ENCODE results near the gene SMIM45.
"Not testable (repeated sequence)": the region's sequence is repeated elsewhere in the genome, so short reads cannot be mapped to it uniquely, and the experiment has no call there.

Gene SMIM45

DNA sequence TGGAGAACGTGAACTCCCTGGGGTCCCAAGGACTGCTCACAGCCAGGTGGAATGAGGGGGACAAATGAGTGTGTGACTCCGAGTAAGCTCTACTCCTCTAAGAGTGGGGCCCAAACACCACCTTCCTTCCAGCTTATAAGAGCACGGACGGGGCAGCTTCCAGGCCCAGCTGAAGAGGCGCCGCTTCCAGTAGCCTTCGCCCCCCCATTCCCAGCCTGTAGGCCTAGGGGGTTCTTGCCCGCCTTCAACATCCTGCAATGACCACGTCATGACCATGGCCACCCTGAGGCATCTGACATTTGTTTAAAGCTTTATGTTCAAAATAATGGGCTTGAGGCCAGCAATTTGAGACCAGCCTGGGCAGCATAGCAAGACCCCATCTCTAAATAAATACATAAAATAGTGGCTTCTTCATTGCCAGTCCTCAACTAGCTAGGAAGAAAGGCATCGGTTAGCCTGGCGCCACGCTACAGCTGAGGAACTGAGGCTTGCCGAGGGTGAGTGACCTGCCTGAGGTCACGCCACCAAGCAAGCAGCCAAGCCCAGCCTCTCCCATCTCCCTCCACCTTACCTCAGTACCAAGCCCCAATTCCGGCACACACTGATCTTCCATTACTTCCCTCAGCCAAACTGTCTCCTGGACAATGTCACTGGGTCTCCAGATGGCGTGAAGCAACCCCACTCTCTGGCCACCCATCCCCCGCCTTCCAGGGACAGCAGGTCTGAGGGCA is 17.5 kb upstream of the SMIM45 start:
- no peak for DNase-seq (ENCODE audit: low read depth in 3 of 3)

DNA sequence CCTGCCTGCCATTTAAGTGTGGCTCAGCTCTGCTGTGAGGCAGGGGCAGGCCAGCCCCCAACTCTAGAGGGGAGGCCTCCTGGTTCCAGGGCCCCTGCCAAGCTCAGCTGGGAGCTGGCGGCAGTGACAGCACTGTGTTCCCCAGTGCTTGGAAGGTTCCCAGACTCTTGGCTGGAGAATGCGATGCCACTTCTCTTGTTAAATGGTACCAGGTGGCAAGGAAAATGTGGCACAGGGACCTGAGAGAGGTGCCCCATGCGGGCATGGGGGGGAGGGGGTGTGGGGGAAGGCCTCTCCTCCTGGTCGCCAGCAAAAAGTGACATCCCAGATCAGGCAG is 17.0 kb upstream of the SMIM45 start:
- no peak for DNase-seq (ENCODE audit: low read depth in 3 of 3)

GRCh38 chr22:41935509-41935908 is 16.4 kb upstream of the SMIM45 start:
- no peak for DNase-seq (ENCODE audit: low read depth in 3 of 3)

GRCh38 chr22:41936894-41937169 is 15.1 kb upstream of the SMIM45 start:
- DNase-seq (ENCODE audit: low read depth in 3 of 3): no peak

DNA sequence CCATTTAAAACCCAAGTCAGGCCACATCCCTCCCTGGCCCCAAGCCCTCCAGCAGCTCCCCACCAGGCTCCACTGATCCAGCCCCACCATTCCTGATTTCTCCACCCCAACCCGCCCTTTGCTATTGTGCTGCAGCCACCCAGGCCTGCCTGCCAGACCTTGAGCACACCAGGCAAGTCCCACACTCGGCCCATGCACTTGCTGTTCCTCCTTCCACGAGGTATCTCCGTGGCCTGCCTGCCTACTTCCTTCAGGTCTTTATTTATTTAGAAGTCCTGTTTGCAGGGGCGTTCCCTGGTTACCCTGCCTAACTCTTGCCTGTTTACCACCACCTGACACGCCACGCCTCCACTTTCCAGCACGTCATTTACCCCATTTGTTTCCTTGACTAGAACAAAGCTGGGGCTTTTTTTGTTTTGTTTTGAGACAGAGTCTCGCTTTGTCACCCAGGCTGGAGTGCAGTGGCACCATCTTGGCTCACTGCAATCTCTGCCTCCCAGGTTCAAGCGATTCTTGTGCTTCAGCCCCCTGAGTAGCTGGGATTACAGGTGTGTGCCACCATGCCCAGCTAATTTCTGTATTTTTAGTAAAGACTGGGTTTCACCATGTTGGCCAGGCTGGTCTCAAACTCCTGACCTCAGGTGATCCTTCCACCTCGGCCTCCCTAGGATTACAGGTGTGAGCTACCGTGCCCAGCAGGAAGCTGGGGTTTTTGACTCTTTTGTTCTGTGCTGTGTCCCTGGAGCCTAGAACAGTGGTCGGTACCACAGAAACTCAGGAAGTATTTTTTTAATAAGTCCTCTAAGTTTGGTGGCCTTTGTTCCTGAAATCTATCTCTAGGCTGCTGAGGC is 11.7 kb upstream of the SMIM45 start:
- peak; percentile 65 to 93 (median 89) for DNase-seq (ENCODE audit: low read depth in 3 of 3)

DNA sequence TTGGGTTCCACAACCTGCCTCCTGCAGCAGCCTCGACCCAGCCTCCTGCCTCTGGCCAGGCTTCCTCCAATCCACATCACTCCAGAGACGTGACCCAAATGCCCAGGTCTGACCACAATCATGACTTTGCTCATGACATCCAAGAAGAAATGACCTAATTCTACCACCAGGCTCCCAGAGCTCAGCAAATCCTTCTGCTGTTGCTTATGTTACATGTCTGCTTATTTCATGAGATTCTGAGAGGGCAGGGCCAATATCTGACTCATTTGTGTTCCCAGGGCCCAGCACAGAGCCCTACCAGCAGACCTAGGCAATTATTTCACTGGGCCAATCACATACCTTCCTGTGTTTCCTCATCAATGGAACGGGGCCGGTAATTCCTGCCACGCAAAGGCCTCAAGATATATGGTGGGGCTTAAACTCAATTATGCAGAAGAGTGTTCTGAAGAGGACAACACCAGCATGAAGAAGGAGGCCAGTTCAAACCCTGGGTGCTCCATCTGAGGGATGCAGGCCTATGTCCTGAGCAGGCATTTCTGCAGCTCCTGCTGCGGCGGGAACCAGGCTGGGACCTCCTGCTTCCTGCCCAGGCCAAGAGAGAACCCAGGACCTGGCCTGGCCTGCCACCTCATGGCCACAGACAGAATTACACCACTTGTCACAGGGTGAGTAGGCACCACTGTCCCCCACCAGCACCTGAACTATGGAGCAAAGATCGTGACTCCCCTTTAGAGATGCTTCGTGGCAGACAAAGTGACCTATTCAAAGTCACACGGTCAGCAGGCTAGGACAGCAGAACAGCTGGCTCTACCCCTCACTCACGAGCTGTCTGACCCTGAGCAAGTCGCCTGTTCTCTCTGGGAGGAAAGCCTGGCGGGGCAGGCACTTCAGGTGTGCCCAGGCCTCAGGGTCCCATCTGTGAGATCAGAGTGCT is 10.9 kb upstream of the SMIM45 start:
- DNase-seq (ENCODE audit: low read depth in 3 of 3): peak; percentile 71 to 80 (median 77)

- DNase-seq (ENCODE audit: low read depth in 3 of 3): no peak
Observed at GRCh38 chr22:41943661-41944209, 8.2 kb upstream of the SMIM45 start.

DNA sequence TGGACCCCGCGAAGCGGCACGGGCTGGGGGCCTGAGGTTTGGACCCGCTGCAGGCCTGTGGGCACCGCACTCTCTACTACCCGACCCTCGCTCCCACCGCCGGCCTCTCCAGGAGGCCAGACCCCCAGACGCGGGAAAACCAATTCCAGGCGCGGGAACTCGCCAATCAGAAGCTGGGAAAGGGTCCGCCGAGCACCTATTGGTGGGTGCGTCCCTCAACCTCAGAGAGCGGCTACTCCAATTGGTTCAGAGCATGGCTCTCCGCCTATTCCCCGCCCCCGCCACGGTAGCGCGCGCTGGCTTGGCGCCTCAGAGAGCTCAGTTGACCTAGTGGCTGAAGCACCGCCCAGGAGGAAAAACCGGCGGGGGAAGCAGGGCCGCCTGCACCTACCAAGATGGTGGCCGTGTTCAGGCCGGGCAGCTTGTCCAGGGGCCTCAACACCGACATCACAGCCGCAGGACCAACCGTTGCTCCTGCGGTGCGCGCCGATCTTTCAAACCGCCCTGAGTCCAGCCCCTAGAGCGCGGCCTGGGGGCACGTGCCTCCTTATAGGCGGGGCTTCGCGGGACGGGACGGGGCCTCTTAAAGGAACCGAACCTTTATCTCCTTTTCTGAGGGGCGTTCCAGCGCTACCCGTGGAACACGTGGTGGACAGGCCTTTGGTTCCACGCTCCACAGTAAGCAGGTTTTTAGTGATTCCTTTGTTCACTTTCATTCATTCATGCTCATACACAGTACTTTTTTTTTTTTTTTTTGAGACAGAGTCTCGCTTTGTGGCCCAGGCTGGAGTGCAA is 5.1 kb upstream of the SMIM45 start, which contains the start of gene CENPM:
CENPM (minus strand) TSS at position 524 of the 795 bp plus-strand sequence; CDS start at position 448, 76 bp downstream.
- peak; percentile 75 to 89 (median 77) for DNase-seq (ENCODE audit: low read depth in 3 of 3)

GRCh38 chr22:41947424-41948080 is 4.4 kb upstream of the SMIM45 start:
- no peak for DNase-seq (ENCODE audit: low read depth in 3 of 3)

DNA sequence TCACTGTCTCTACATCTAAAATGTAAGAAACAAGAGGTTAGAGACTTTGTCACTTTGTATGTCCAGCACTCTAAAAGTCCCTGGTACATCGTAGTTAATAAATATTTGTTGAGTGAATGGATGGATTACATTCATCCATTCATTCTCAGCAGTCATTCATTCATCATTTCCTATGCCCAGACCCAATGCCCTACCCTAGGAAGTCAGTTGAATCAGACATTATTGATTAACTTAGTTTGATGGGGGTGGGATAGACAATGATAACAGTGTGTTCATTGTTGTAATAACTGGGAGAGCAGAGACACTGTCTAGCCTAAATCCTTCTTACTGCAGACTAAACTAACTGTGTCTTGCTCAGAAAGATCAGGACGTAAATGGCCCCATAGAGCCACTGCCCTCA is 3.8 kb upstream of the SMIM45 start:
- DNase-seq (ENCODE audit: low read depth in 3 of 3): no peak

DNA sequence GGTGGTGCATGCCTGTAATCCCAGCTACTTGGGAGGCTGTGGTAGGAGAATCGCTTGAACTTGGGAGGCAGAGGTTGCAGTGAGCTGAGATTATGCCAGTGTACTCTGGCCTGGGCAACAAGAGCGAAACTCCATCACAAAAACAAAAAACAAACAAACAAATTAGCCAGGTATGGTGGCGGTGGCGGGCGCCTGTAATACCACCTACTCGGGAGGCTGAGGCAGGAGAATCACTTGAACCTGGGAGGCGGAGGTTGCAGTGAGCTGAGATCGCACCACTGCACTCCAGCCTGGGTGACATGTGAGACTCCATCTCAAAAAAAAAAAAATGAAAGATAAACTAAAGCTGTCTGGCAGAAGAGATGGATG is 3.0 kb upstream of the SMIM45 start:
- DNase-seq (ENCODE audit: low read depth in 3 of 3): not testable (repeated sequence)

DNA sequence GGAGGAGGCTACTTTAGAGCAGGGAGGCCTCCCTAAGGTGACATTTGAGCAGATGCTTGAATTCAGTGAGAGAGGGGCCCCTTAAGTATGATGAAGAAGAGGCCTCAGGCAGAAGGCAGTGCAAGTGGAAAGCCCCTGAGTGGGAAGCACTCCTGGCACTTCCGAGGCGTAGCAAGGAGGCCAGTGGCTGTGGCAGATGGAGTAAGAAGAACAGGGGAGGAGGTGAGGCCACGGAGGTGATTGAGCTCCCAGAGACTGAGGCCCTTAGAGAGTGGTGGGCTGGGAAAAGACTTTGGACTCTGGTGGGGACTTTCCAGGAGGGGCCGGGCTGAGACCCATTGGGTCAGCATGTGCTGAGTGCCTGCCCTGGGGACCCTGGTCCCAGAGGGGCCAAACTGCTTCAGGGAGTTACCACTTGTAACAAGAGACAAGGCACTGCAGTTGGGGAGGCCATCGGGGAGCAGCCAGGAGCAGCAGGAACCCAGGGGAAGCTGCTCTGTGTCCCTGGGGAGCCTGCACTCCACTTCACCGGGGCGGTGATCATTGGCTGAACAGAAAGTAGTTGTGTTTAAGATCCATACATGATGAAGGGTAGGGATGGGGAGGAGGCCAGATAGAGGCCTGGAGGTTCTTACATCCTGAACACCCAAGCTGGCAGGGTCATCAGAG is 2.5 kb upstream of the SMIM45 start:
- DNase-seq (ENCODE audit: low read depth in 3 of 3): no peak

- DNase-seq (ENCODE audit: low read depth in 3 of 3): no peak
Observed at GRCh38 chr22:41952713-41953112, 763 bp downstream of the SMIM45 start.

DNA sequence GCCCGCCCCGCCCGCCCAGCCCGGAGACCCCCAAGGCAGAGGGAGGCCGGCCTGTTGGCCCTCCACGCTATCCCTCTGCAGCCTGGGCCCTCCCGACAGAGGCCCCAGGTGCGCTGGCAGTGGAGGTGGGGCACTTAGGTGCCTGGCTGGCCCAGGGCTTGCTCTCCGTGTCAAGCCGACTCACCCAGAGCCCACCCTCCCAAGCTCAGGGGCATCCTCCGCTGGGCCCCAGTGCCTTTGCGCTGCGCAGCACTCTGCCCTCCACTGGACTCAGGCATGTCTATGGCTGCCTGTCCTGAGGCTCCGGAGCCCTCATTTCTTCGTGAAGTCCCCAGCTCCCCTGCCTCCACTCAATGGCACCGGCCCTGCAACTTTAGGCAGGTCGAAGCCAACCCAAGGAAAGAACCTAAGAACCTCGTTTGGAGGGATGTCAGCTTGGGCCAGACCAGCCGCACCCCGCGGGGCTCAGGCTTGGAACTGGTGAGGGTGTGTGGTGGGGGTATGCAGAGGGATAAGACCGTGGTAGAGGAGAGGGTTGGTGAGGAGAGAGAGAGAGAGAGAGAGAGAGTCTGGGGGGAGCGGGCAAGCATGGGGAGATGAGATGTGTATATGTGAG is 6.1 kb downstream of the SMIM45 start:
- no peak for DNase-seq (ENCODE audit: low read depth in 3 of 3)

DNA sequence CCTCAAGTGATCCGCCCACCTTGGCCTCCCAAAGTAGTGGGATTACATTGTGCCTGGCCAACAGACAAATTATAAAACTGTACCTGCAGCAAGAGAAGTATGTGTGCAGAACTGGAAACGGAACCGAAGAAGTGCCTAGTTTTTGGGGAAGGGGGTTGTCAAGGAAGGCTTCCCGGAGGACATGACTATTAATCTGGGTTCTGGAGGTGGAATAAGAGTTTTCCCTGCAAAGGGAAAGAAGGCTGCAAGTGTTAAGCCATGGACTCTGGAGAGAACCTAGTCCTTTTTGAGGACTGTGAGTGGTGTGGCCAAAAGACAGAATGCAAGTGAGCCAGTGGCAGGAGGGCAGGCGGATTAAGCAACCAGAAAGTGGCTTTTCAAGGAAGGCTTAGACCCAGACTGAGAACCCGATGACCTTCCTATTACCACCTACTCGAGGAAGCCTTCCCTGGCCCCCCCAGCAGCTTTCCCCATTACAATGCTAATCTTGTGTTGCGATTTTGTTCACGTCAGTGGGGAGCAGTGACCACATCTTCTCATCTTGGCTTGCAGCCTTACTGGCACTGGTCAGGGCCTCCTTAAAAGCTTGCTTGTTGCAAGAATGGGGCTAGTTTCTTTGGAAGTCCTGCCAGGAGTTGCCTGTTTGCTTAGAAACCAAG is 11.6 kb downstream of the SMIM45 start:
- no peak for DNase-seq (ENCODE audit: low read depth in 3 of 3)

GRCh38 chr22:41964112-41964491 is 12.2 kb downstream of the SMIM45 start:
- no peak for DNase-seq (ENCODE audit: low read depth in 3 of 3)

DNA sequence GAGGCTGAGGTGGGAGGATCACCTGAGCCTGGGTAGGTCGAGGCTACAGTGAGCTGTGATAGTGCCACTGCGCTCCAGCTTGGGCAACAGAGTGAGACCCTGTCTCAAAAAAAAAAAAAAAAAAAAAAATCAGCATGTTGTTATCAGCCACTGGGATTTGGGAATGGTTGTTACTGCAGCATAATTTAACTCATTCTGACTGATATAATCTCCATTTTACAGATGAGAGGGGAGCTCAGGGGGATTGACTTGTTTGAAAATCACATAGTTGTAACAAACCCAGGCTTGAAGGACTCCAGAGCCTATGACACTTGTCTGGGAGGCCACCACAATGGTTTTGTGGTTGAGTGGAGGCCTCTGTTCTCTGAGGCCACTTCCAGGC is 14.3 kb downstream of the SMIM45 start:
- DNase-seq (ENCODE audit: low read depth in 3 of 3): no peak

DNA sequence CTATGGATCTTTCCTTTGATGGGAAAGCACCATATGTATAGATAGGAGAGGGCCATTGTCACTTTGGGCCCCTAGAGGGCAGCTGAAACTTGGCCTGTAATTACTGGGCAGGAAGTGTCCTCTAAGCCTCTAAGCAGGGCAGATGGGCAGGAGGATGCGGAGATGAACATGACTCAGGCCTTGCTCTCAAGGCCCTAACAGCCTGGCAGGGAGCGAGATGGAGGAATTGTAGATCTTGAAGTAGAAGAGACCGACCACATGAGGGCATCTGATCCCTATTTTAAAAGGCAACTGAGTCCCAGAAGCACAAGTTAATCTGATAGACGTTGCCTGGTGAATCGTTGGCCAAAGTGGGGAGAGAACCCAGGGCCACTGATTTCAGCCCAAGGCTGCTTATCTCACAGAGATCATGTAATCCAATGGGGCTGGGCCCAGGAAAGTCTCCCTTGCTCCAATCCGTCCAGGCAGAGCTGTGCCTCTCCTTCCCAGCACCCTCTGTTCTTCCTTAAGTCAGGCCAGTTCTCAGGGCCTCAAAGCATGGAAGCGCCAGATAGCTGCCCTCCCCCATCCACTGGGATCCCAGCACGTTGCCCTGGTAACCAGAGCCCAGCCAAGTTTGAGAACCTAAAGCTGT is 14.8 kb downstream of the SMIM45 start:
- DNase-seq (ENCODE audit: low read depth in 3 of 3): peak in 1 of 3 experiments; percentile 15

DNA sequence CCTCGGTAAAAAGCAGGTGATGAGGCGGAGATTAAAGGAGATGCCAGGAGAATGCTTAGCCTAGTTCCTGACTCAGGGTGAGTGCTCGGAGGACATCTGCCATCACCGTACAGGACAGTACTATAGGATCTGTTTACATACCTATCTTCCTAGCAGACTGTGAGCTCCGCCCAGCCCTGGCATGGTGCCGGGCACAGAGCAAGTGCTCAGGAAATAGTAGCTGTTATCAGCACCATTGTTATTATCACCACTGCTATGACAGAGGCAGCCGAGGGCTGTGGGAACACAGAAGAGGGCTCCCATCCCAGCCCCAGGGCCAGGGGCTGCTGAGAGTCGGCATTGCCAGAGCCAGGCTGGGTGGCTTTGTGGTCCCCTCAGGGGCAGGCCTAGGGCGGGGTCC is 16.7 kb downstream of the SMIM45 start:
- DNase-seq (ENCODE audit: low read depth in 3 of 3): no peak
